CD14-positive monocyte (primary cell): ENCODE results near the gene GGTLC1. TPM values are rescaled to one million over a fixed set of nuclear protein-coding genes. Genes with fewer than 3 reads are reported as not detected.

Experiments
- DNase-seq, 3 donors: peaks; one replicate each; pipeline ENCODE4 v3.0.0-alpha.2; 2011 to 2022
- H2AFZ ChIP-seq: 2 replicates; pipeline ENCODE4 v1.6.0; 2012; ENCODE audit warnings: mild to moderate bottlenecking, low read depth, low read length, inconsistent platforms; ENCODE audit not compliant: insufficient read depth, poor library complexity, severe bottlenecking
- H3K27ac ChIP-seq, 2 donors: 1 replicate in 1 of 2; 2 replicates in 1 of 2; pipeline ENCODE4 v1.5.1; 2012 to 2013; ENCODE audit warnings: low read length in 2 of 2, control low read depth in 1 of 2, inconsistent platforms in 1 of 2, low read depth in 1 of 2, mild to moderate bottlenecking in 1 of 2
- H3K27me3 ChIP-seq, 2 donors: one replicate each; pipeline versions ENCODE4 v1.6.0 to v1.6.1; 2011 to 2013; ENCODE audit warnings: low read length in 2 of 2; ENCODE audit not compliant: control insufficient read depth in 2 of 2, insufficient read depth in 2 of 2
- H3K36me3 ChIP-seq, 2 donors: replicated peaks in 1 of 2; 1 replicate in 1 of 2; 2 replicates in 1 of 2; pipeline versions ENCODE4 v1.5.1 to v1.6.1; 2012 to 2013; ENCODE audit warnings: low read length in 2 of 2, control low read depth in 1 of 2, inconsistent platforms in 1 of 2, mild to moderate bottlenecking in 1 of 2; ENCODE audit not compliant: insufficient read depth in 2 of 2, control insufficient read depth in 1 of 2
- H3K4me1 ChIP-seq, 2 donors: 1 replicate in 1 of 2; 2 replicates in 1 of 2; pipeline versions ENCODE4 v1.5.1 to v1.6.1; 2012 to 2013; ENCODE audit warnings: low read length in 2 of 2, control low read depth in 1 of 2, inconsistent platforms in 1 of 2, mild to moderate bottlenecking in 1 of 2, moderate library complexity in 1 of 2; ENCODE audit not compliant: insufficient read depth in 2 of 2, control insufficient read depth in 1 of 2
- H3K4me2 ChIP-seq: replicated peaks from 2 replicates; pipeline ENCODE3; 2012; ENCODE audit warnings: low read length, moderate library complexity, mild to moderate bottlenecking; ENCODE audit not compliant: poor library complexity, severe bottlenecking; ENCODE audit errors: extremely low read depth
- H3K4me3 ChIP-seq, 3 experiments: fragments of 200-600 bp in 1 of 3; sonication (generic) in 1 of 3; replicated peaks in 1 of 3; 1 replicate in 2 of 3; 2 replicates in 1 of 3; pipeline ENCODE4 v1.5.1; 2011 to 2013; ENCODE audit warnings: low read length in 3 of 3, mild to moderate bottlenecking in 3 of 3, control low read depth in 2 of 3, low read depth in 2 of 3, inconsistent platforms in 1 of 3, moderate library complexity in 1 of 3
- H3K79me2 ChIP-seq: 2 replicates; pipeline ENCODE4 v1.6.0; 2012; ENCODE audit warnings: mild to moderate bottlenecking, control low read depth, inconsistent platforms, low read length, moderate library complexity; ENCODE audit not compliant: insufficient read depth
- H3K9ac ChIP-seq: 2 replicates; pipeline ENCODE4 v1.6.0; 2017; ENCODE audit warnings: low read length, mild to moderate bottlenecking; ENCODE audit not compliant: insufficient read depth, poor library complexity, severe bottlenecking
- H3K9me3 ChIP-seq, 2 donors: replicated peaks in 1 of 2; 1 replicate in 1 of 2; 2 replicates in 1 of 2; pipeline versions ENCODE4 v1.5.1 to v1.6.1; 2012 to 2013; ENCODE audit warnings: low read length in 2 of 2, control low read depth in 1 of 2; ENCODE audit not compliant: control insufficient read depth in 1 of 2, insufficient read depth in 1 of 2
- H4K20me1 ChIP-seq: 2 replicates; pipeline ENCODE4 v1.6.0; 2012; ENCODE audit warnings: mild to moderate bottlenecking, low read length, control low read depth, moderate library complexity; ENCODE audit not compliant: insufficient read depth
- H3K27ac Mint-ChIP-seq, 7 donors: one replicate each; pipeline ENCODE4 v1.8.0; 2020; ENCODE audit warnings: mild to moderate bottlenecking in 7 of 7, mixed read lengths in 7 of 7, moderate library complexity in 6 of 7, inconsistent platforms in 2 of 7
- H3K27me3 Mint-ChIP-seq, 3 donors: one replicate each; pipeline ENCODE4 v1.8.0; 2021 to 2022; ENCODE audit warnings: low read depth in 3 of 3, mild to moderate bottlenecking in 3 of 3, mixed read lengths in 3 of 3, moderate library complexity in 3 of 3, inconsistent platforms in 1 of 3
- H3K36me3 Mint-ChIP-seq, 2 donors: one replicate each; pipeline ENCODE4 v1.8.0; 2020; ENCODE audit warnings: mixed read lengths in 2 of 2, inconsistent platforms in 1 of 2, mild to moderate bottlenecking in 1 of 2
- H3K4me1 Mint-ChIP-seq: one replicate; pipeline ENCODE4 v1.8.0; 2020; ENCODE audit warnings: mild to moderate bottlenecking, mixed read lengths
- H3K4me3 Mint-ChIP-seq, 2 donors: one replicate each; pipeline ENCODE4 v1.8.0; 2020; ENCODE audit warnings: mild to moderate bottlenecking in 2 of 2, mixed read lengths in 2 of 2, moderate library complexity in 1 of 2
- H3K9me3 Mint-ChIP-seq, 7 donors: one replicate each; pipeline ENCODE4 v1.8.0; 2020 to 2022; ENCODE audit warnings: mixed read lengths in 7 of 7, mild to moderate bottlenecking in 6 of 7, moderate library complexity in 6 of 7, inconsistent platforms in 2 of 7
- CTCF ChIP-seq: fragments of 200-600 bp; IDR thresholded peaks from one replicate; pipeline ENCODE4 v1.8.0; 2022; ENCODE audit warnings: antibody characterized with exemption, mild to moderate bottlenecking
- WGBS: methylation state at CpG from one replicate; pipeline ENCODE4 v1.1.5; 2013; ENCODE audit warnings: missing lambda C conversion rate; ENCODE audit not compliant: insufficient coverage; 5-methylcytosine and 5-hydroxymethylcytosine counted together
- intact Hi-C, 2 donors: fragments of 100-400 bp; cut with micrococcal nuclease; formaldehyde crosslinking; loops; one replicate each; pipeline versions ENCODE4 v1.15.0 to v1.15.1; 2023
- polyA plus RNA-seq, 3 donors: library from polyadenylated mRNA; depleted of rRNA in 1 of 3; unstranded in 2 of 3; stranded (reverse) in 1 of 3; fragments of 300-500 nt in 2 of 3; fragments of >200 nt in 1 of 3; fragmentation: Illumina TruSeq in 2 of 3; gene quantifications; 1 replicate in 2 of 3; 2 replicates in 1 of 3; pipeline ENCODE4 v1.2.3, GENCODE V29; 2012 to 2021

Gene GGTLC1
- polyA plus RNA-seq, 3 donors: not detected

GRCh38 chr20:23974966-23975365, 13.6 kb downstream of the GGTLC1 start:
- no peak for TF ChIP-seq CTCF
- DNase-seq: no peak
- intact Hi-C loops: no loop called here
- H2AFZ ChIP-seq: no peak overlapping the region
- H3K4me2 ChIP-seq: no peak overlapping the region
- H3K9me3 ChIP-seq: no peaks in the 10 kb centered on the region
- H3K36me3 Mint-ChIP-seq: no peaks in the 10 kb centered on the region
- no peaks in the 10 kb centered on the region for H3K4me1 Mint-ChIP-seq
- H3K9ac ChIP-seq: no peak overlapping the region
- H3K27me3 ChIP-seq: no peaks in the 10 kb centered on the region
- H3K36me3 ChIP-seq: no peaks in the 10 kb centered on the region
- H4K20me1 ChIP-seq: no peaks in the 10 kb centered on the region
- H3K27ac Mint-ChIP-seq: peak overlapping the region in 1 of 7 donors; percentile 25
- no peaks in the 10 kb centered on the region for H3K4me1 ChIP-seq
- no peaks in the 10 kb centered on the region for H3K79me2 ChIP-seq
- H3K27ac ChIP-seq: no peak overlapping the region
- H3K27me3 Mint-ChIP-seq: peaks cover 0 to 4% (median 0%) of the 10 kb centered on the region in 3 donors
- no peak overlapping the region for H3K4me3 Mint-ChIP-seq
- 70% methylated on average over 8 of the region's 9 CpGs for WGBS
- H3K4me3 ChIP-seq: no peak overlapping the region
- H3K9me3 Mint-ChIP-seq: no peaks in the 10 kb centered on the region

GRCh38 chr20:23971310-23971709, 17.3 kb downstream of the GGTLC1 start:
- Histone ChIP-seq H3K4me3 (no peak overlapping the region), H3K27ac (no peak overlapping the region), H3K4me1 (no peaks in the 10 kb centered on the region), H3K36me3 (no peaks in the 10 kb centered on the region), H3K9me3 (peaks cover 0 to 4% of the 10 kb centered on the region in 2 donors), H3K27me3 (no peaks in the 10 kb centered on the region), H4K20me1 (no peaks in the 10 kb centered on the region), H3K9ac (no peak overlapping the region), H2AFZ (no peak overlapping the region), H3K79me2 (no peaks in the 10 kb centered on the region), H3K4me2 (no peak overlapping the region)
- Mint-ChIP-seq H3K4me3 (no peak overlapping the region), H3K36me3 (no peaks in the 10 kb centered on the region), H3K9me3 (peaks cover 0 to 2% (median 0%) of the 10 kb centered on the region in 7 donors), H3K27me3 (peaks cover 0 to 6% (median 1%) of the 10 kb centered on the region in 3 donors), H3K27ac (no peak overlapping the region), H3K4me1 (no peaks in the 10 kb centered on the region)
- no peak for DNase-seq
- intact Hi-C loops: no loop called here
- TF ChIP-seq CTCF: no peak
